Activated T-cell treated with anti-CD3 and anti-CD28 coated beads, Interleukin-2, amount 50 U/mL, for 4 hours (primary cell): ENCODE results near the gene RHOB. TPM values are rescaled to one million over a fixed set of nuclear protein-coding genes. Genes with fewer than 3 reads are reported as not detected.
A peak's percentile ranks its signal among the peaks of the same experiment; 100 is the strongest.
"Not testable (repeated sequence)": the region's sequence is repeated elsewhere in the genome, so short reads cannot be mapped to it uniquely, and the experiment has no call there.

ENCODE experiments used
- ATAC-seq, 2 donors: fragments of 200-7000 bp; cut with Tn5 transposase; one replicate each; pipeline ENCODE4 v1.10.0; 2021
- DNase-seq: peaks from one replicate; pipeline ENCODE4 v3.0.0-alpha.2; 2020
- H3K27me3 Mint-ChIP-seq: one replicate; pipeline ENCODE4 v1.8.0; 2021; ENCODE audit warnings: low read depth, mixed read lengths
- H3K36me3 Mint-ChIP-seq: one replicate; pipeline ENCODE4 v1.8.0; 2022; ENCODE audit warnings: mixed read lengths; ENCODE audit not compliant: insufficient read depth
- H3K4me1 Mint-ChIP-seq: one replicate; pipeline ENCODE4 v1.8.0; 2021; ENCODE audit warnings: low read depth, mixed read lengths
- H3K4me3 Mint-ChIP-seq: one replicate; pipeline ENCODE4 v1.8.0; 2021; ENCODE audit warnings: mild to moderate bottlenecking, moderate library complexity, mixed read lengths
- H3K9me3 Mint-ChIP-seq: one replicate; pipeline ENCODE4 v1.8.0; 2021; ENCODE audit warnings: mixed read lengths
- total RNA-seq, 3 donors: library from RNA; stranded (reverse); gene quantifications; one replicate each; pipeline ENCODE4 v1.2.1, GENCODE V29; 2021

RHOB gene
- total RNA-seq, 3 donors from 2014 or later = 14.2 to 14.6 (median 14.2) TPM

- not testable (repeated sequence) for H3K4me1 Mint-ChIP-seq, H3K4me3 Mint-ChIP-seq, H3K36me3 Mint-ChIP-seq, DNase-seq, ATAC-seq, H3K9me3 Mint-ChIP-seq
- H3K27me3 Mint-ChIP-seq = peaks cover 13% of the 10 kb centered on the region
These were observed 29.5 kb upstream of the RHOB start for GRCh38 chr2:20417230-20417821.

DNA sequence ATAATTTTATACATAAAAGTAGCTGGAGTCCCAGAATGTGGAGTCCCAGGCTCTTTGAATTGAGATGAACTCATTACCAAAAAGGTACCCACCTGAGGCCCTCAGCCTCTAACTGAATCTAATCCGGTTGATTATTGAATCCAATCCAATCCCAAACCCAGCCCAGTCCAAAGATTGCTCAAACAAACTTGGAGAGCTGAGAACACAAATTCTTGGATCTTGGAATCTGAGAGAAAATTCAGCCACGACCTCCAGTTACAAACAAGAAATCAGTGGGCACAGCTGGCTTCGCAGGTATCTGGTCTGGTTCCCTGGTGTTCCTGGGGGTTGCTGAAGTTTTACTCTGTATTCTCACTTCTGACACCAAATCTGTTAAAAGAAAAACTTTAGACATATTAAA, 28.4 kb upstream of the RHOB start:
- H3K36me3 Mint-ChIP-seq = no peaks in the 10 kb centered on the region
- peaks cover 1% of the 10 kb centered on the region for H3K4me1 Mint-ChIP-seq
- no peak for ATAC-seq
- H3K4me3 Mint-ChIP-seq = no peak overlapping the region
- H3K27me3 Mint-ChIP-seq = peaks cover 13% of the 10 kb centered on the region
- DNase-seq = no peak
- H3K9me3 Mint-ChIP-seq = no peaks in the 10 kb centered on the region

- H3K27me3 Mint-ChIP-seq = peaks cover 13% of the 10 kb centered on the region
- ATAC-seq (no peak), DNase-seq (no peak)
- H3K9me3 Mint-ChIP-seq = no peaks in the 10 kb centered on the region
- H3K4me3 Mint-ChIP-seq = no peak overlapping the region
- H3K4me1 Mint-ChIP-seq = peaks cover 5% of the 10 kb centered on the region
- no peaks in the 10 kb centered on the region for H3K36me3 Mint-ChIP-seq
These were observed 27.8 kb upstream of the RHOB start for GRCh38 chr2:20419007-20419576.

- no peak for ATAC-seq
These were observed 27.1 kb upstream of the RHOB start for GRCh38 chr2:20419752-20420151.

GRCh38 chr2:20421336-20421987, 25.4 kb upstream of the RHOB start:
- Mint-ChIP-seq H3K4me3 (no peak overlapping the region), H3K27me3 (peaks cover 3% of the 10 kb centered on the region), H3K36me3 (no peaks in the 10 kb centered on the region), H3K4me1 (peaks cover 21% of the 10 kb centered on the region), H3K9me3 (no peaks in the 10 kb centered on the region)
- no peak for DNase-seq
- no peak for ATAC-seq

More at GRCh38 chr2:20419752-20420151, 27.1 kb upstream of the RHOB start:
- Mint-ChIP-seq H3K4me3 (no peak overlapping the region), H3K36me3 (no peaks in the 10 kb centered on the region), H3K4me1 (peaks cover 10% of the 10 kb centered on the region), H3K9me3 (no peaks in the 10 kb centered on the region), H3K27me3 (peaks cover 10% of the 10 kb centered on the region)
- no peak for DNase-seq

GRCh38 chr2:20421988-20422370, 24.9 kb upstream of the RHOB start:
- Mint-ChIP-seq H3K4me3 (no peak overlapping the region), H3K36me3 (no peaks in the 10 kb centered on the region), H3K9me3 (no peaks in the 10 kb centered on the region), H3K27me3 (peaks cover 3% of the 10 kb centered on the region), H3K4me1 (peaks cover 21% of the 10 kb centered on the region)
- no peak for ATAC-seq
- DNase-seq = no peak

DNA sequence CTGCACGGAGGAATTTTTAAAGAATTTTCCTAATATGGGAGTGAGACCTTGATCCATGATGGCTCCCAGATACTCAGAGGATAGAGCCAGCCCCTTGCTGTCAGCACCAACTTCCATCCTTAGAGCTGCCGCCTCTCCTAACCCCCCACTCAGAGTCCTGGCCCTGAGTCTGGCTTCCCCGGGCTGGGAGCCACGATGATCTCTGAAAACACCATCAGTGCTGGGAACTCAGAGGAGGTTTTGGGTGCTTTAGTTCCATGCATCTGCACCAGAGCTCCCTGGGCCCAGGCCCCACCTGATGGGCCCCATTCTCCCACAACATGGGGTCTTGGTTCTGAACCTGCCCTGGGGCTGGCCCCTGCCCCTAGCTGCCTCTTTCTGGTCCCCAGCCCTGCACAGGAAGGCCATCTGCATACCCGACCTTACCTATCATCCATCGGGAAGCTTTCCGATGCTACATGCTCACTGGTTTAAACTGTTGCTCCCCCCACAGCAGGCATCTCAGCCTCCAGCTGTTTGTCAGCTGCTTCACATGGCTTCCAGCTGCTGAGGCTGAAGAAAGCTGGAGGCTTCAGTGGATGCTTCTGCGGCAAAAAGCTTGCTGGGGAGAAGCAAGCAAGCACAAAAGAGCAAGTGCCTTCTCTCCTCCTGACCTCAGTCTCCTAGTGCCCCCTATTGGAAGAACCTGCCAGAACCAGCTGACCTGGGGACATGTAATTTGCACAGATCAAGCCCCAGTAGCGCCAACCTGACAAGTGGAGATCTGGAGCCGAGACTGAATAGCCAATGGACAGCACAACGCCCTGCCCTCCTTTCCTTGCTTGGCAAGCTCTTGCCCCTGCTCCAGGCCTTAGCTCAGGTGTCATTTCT, 24.2 kb upstream of the RHOB start:
- no peaks in the 10 kb centered on the region for H3K9me3 Mint-ChIP-seq
- H3K4me3 Mint-ChIP-seq = no peak overlapping the region
- no peaks in the 10 kb centered on the region for H3K36me3 Mint-ChIP-seq
- H3K27me3 Mint-ChIP-seq = peaks cover 3% of the 10 kb centered on the region
- no peak for ATAC-seq
- H3K4me1 Mint-ChIP-seq = peaks cover 21% of the 10 kb centered on the region
- no peak for DNase-seq

GRCh38 chr2:20423359-20423758, 23.5 kb upstream of the RHOB start:
- no peak for ATAC-seq
- H3K4me3 Mint-ChIP-seq = no peak overlapping the region
- peaks cover 21% of the 10 kb centered on the region for H3K4me1 Mint-ChIP-seq
- H3K27me3 Mint-ChIP-seq = no peaks in the 10 kb centered on the region
- DNase-seq = no peak
- no peaks in the 10 kb centered on the region for H3K36me3 Mint-ChIP-seq
- H3K9me3 Mint-ChIP-seq = no peaks in the 10 kb centered on the region

- no peaks in the 10 kb centered on the region for H3K27me3 Mint-ChIP-seq
- H3K4me1 Mint-ChIP-seq = peaks cover 21% of the 10 kb centered on the region
- ATAC-seq = no peak
- no peaks in the 10 kb centered on the region for H3K36me3 Mint-ChIP-seq
- no peak overlapping the region for H3K4me3 Mint-ChIP-seq
- DNase-seq = no peak
- H3K9me3 Mint-ChIP-seq = no peaks in the 10 kb centered on the region
These were observed 23.0 kb upstream of the RHOB start for GRCh38 chr2:20423847-20424246.

- peaks cover 21% of the 10 kb centered on the region for H3K4me1 Mint-ChIP-seq
- no peaks in the 10 kb centered on the region for H3K9me3 Mint-ChIP-seq
- H3K27me3 Mint-ChIP-seq = no peaks in the 10 kb centered on the region
- H3K4me3 Mint-ChIP-seq = peak overlapping the region; percentile 16
- DNase-seq (no peak), ATAC-seq (peak; percentile 30 to 42)
- no peaks in the 10 kb centered on the region for H3K36me3 Mint-ChIP-seq
These were observed 22.3 kb upstream of the RHOB start for GRCh38 chr2:20424300-20425290.

GRCh38 chr2:20425371-20425881, 21.4 kb upstream of the RHOB start:
- Mint-ChIP-seq H3K4me1 (peaks cover 21% of the 10 kb centered on the region), H3K4me3 (no peak overlapping the region), H3K9me3 (no peaks in the 10 kb centered on the region), H3K36me3 (no peaks in the 10 kb centered on the region), H3K27me3 (no peaks in the 10 kb centered on the region)
- DNase-seq = no peak
- no peak for ATAC-seq

DNA sequence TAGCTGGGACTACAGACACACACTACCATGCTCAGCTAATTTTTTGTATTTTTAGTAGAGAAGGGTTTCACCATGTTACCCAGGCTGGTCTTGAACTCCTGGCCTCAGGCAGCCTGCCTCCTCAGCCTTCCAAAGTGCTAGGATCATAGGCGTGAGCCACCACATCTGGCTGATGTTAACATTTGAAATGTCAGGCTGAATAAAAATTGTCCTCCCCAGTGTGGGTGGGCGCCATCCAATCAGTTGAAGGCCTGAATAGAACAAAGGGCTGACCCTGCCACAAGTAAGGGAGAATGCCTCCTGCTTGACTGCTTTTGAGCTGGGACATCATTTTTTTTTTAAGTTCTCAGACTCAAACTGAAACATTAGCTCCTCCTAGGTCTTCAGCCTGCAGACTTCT, 21.0 kb upstream of the RHOB start:
- H3K27me3 Mint-ChIP-seq = no peaks in the 10 kb centered on the region
- no peak overlapping the region for H3K4me3 Mint-ChIP-seq
- H3K9me3 Mint-ChIP-seq = no peaks in the 10 kb centered on the region
- H3K4me1 Mint-ChIP-seq = peaks cover 21% of the 10 kb centered on the region
- no peaks in the 10 kb centered on the region for H3K36me3 Mint-ChIP-seq
- DNase-seq = no peak
- no peak for ATAC-seq

GRCh38 chr2:20427931-20428526, 18.8 kb upstream of the RHOB start:
- H3K36me3 Mint-ChIP-seq = no peaks in the 10 kb centered on the region
- H3K4me1 Mint-ChIP-seq = peaks cover 24% of the 10 kb centered on the region
- H3K27me3 Mint-ChIP-seq = no peaks in the 10 kb centered on the region
- DNase-seq = no peak
- no peak for ATAC-seq
- no peak overlapping the region for H3K4me3 Mint-ChIP-seq
- no peaks in the 10 kb centered on the region for H3K9me3 Mint-ChIP-seq
